Tibial nerve (tissue), 4 donors: ENCODE data around the gene LETM1.

ENCODE experiments used
- CTCF ChIP-seq, 5 experiments: fragments of 200-600 bp in 3 of 5; fragments of 450-650 bp in 2 of 5; sonication (generic) in 3 of 5; IDR thresholded peaks; one replicate each; pipeline ENCODE4 v1.5.1; 2016 to 2019; ENCODE audit warnings: antibody characterized with exemption in 5 of 5, mild to moderate bottlenecking in 3 of 5, moderate library complexity in 2 of 5
- EP300 ChIP-seq, 2 donors: sonication (generic); formaldehyde crosslinking; IDR thresholded peaks; one replicate each; pipeline ENCODE4 v1.6.1; 2017; ENCODE audit warnings: antibody characterized with exemption in 2 of 2, mild to moderate bottlenecking in 1 of 2
- POLR2A ChIP-seq, 2 donors: fragments of 450-650 bp; IDR thresholded peaks; one replicate each; pipeline ENCODE4 v1.6.1; 2017; ENCODE audit warnings: antibody characterized with exemption in 2 of 2, mild to moderate bottlenecking in 2 of 2, moderate library complexity in 2 of 2

- TF ChIP-seq CTCF (IDR thresholded peaks at IDR 0.05) (no peak), EP300 (IDR thresholded peaks at IDR 0.05) (no peak), POLR2A (IDR thresholded peaks at IDR 0.05) (no peak)
Measured at GRCh38 chr4:1801286-1801958, 54.5 kb downstream of the LETM1 start.
